HG03439 (cell line): ENCODE results near the gene PKIG.
"Not testable (repeated sequence)": the region's sequence is repeated elsewhere in the genome, so short reads cannot be mapped to it uniquely, and the experiment has no call there.

Source experiments
- ATAC-seq: cut with Tn5 transposase; IDR thresholded peaks from one replicate; pipeline ENCODE4 v1.9.1; 2021; ENCODE audit warnings: mild to moderate bottlenecking, moderate library complexity; ENCODE audit not compliant: unreplicated experiment

The PKIG gene

DNA sequence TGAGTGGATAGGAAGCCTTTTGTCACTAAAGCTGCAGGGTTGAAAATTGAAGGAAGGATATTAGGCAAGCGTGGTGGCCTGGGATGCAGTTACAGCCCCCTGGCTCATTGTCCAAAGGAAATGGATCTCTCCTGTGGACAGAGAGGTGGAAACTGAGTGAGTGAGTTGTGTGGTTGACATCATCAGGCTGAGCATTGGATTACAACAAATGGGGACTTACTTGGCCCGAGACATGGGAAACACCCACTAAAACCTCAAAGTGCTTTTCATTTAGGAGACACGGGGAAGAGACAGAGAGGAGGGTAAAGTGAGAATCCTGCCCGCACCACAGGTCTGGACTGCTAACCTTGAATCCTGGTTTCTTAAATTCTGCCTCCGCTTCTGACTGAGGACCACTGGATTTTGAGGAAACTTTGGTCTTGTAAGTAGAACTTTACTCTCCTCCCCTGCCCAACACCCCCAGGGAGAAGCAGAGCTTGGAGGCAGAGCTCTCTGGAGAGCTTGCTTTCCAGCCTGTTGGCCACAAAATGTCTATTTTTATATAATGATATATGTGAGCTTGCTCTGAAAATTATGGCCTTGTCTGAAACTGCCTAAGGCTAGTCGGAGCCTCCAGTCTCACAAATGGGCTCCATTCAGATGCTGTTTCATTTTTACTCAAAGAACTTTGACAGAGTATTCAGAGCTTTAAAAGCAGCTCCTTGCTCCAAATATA, at the start of gene PKIG:
TSS of gene PKIG (plus strand) at position 269 of the 715 bp plus-strand sequence. CDS start 31,978 bp downstream, outside the sequence.
- no peak for ATAC-seq

- ATAC-seq = no peak
Observed at GRCh38 chr20:44532981-44533331, 49.4 kb upstream of the PKIG start.

DNA sequence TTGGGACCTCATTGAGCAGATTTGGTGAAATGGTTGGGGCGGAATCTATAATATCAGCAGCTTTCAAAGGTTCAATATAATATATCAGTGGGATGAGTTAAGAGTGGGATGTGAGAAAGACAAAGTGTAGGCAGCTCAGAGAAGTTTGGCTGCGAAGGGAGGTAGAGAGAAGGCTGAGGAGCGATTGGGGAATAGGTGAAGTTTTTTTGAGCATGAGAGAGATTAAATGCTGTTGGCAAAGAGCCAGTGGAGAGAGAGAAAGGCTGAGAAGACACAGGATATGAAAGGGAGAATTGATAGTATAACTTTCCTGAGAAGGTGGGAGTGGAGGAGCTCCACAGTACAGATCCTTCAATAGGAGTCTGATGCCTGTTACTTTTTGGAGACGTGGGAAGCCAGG, 48.5 kb upstream of the PKIG start:
- ATAC-seq = no peak

DNA sequence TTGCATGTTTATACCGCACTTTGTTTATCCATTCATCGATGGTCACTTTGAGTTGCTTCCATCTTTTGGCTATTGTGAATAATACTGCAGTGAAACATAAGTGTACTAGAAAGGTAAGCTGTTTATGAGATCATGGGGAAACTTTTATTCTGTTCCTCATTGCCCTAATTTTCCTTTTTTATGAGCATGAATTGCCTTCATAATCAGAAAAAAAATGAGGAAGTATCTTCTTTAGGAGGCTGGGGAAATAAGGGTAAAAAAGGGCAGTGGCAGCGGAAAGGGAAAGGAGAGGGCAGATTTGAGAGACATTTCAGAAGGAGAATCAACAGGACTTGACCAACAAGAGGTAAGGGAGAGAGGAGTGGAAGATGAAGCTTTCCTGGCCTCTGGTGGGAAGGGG, 46.2 kb upstream of the PKIG start:
- no peak for ATAC-seq

- no peak for ATAC-seq
Observed at GRCh38 chr20:44537993-44538392, 44.4 kb upstream of the PKIG start.

GRCh38 chr20:44540834-44541233, 41.5 kb upstream of the PKIG start:
- ATAC-seq = no peak

DNA sequence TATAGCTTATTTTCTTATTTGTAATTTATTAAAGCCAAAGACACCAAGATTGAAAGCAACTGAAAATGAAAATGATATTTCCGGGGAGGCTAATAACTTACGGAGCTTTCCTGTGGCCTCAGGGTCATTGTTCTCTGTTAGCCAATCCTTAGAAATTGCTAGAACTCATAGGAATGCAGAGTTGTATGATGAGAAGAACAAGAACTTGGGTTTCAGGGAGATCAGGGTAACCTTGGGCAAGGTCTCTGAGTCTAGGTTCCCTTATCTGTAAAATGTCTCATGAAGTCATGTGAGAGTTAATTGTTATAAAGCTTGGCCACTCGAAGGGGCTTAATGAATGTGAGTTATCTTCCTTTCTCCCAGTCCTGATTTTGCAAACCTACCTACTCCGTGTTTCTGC, 40.4 kb upstream of the PKIG start:
- no peak for ATAC-seq

GRCh38 chr20:44542890-44543289, 39.5 kb upstream of the PKIG start:
- ATAC-seq = no peak

GRCh38 chr20:44543358-44543757, 39.0 kb upstream of the PKIG start:
- ATAC-seq = no peak

DNA sequence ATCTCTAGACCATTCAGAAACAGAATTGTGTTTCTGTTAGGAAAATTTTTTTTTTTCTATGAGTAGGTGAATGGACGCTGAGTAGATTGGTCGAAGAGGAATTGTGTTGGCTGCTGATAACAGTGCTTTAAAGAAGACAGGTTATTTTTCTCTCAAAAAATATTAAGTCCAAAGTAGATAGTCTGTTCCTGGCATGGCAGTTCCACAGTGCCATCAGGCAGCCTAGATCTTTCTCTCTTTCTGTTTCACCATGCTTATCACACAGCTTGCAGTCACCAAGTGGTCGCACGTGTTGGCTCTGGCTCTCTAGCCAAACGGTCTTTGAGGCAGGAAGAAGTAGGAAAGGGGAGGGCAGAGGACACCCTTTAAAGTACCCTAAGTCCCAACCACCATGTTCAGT, 38.1 kb upstream of the PKIG start:
- no peak for ATAC-seq

DNA sequence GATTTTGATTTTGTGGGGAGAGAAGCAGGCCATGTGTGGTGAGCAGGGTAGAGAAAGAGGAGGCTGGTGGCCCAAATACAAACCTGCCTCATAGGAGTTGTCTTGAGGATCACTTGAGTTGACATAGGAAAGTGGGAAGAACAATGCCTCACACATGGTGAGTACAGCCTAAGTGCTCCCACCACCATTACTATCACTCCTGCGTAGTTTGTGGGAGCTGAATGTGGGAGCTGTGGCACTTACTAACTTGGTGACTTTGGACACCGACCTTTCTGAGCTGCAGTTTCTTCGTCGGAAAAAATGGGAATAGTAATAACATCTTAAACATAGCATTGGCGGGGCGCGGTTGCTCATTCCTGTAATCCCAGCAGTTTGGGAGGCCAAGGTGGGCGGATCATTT, 35.0 kb upstream of the PKIG start:
- no peak for ATAC-seq

DNA sequence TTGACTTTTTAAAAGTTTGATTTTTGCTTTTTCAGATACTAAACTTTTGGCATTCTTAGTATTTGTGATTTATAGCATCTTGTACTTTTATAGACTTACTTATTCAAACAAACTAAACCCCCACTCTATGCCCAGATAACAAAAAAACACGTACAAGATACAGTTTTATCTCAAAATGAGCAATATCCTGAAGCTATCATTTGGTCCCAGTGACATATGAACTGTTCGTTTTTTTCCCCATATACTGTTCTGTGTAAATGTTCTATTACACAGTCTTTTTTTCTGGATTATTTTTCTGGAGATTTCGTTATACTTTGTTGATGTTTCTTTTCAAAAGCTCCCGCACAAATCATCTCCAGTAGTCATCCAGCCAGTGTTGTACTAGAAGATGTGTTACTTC, 33.3 kb upstream of the PKIG start:
- no peak for ATAC-seq

- ATAC-seq = no peak
Observed at GRCh38 chr20:44552050-44552449, 30.3 kb upstream of the PKIG start.

DNA sequence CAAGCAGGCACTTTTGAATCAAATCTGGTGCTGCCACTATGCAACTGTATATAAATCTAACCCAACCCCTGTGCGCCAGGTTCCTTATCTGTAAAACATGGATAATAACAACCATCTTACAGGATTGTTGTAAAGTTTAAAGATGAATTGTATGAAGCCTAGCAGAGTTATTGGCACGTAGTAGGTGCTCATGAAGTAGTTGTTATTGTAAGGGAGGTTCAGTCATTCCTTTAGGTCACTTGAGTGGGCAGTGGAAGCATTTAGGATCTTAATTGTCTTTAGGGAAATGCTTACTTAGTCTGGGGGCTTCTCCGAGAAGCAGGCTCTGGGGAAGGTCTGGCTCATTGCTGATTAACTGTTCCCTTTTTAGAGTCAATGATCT, 29.8 kb upstream of the PKIG start:
- no peak for ATAC-seq

- ATAC-seq = no peak
Observed at GRCh38 chr20:44552950-44553908, 29.1 kb upstream of the PKIG start.

- no peak for ATAC-seq
Observed at GRCh38 chr20:44559302-44559701, 23.1 kb upstream of the PKIG start.

- ATAC-seq = no peak
Observed at GRCh38 chr20:44560229-44560628, 22.1 kb upstream of the PKIG start.

GRCh38 chr20:44560818-44561217, 21.6 kb upstream of the PKIG start:
- ATAC-seq = not testable (repeated sequence)

- no peak for ATAC-seq
Observed at GRCh38 chr20:44561876-44562275, 20.5 kb upstream of the PKIG start.

- ATAC-seq = no peak
Observed at GRCh38 chr20:44566018-44566417, 16.4 kb upstream of the PKIG start.

DNA sequence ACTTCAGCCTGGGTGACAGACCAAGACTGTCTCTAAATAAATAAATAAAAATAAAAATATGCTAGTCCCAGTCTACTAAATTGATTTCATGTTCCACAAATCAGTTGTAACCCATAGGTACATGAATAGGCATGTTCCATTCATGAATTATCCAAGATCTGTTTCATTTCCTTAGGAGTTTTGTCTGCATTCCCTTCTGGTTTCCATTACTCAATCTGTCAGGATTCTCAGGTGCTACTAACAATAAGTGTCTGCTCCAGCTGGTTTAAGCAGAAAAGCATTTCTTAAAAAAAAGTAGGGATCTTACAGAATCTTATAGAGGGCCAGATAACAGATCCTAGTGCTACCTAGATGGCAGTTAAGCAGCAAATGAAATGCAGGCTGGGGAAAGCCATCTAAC, 15.6 kb upstream of the PKIG start:
- ATAC-seq = no peak

DNA sequence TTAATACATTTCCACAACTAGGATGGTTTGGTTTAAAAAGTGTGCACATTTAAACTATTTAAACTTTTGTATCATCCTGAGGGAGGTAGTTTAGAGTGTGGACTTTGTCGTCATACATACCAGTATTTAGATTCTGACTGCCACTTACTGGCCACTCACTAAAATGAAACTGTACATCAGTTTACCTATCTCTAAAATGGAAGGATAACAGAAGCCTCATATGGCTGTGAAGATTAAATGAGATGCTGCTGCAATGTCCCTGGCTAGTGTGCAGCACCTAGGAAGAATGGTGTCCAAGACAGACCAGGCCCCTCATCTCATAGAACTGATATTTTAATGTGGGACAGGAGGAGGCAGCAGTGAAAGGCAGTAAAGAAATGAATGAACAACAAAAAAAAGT, 12.0 kb upstream of the PKIG start:
- no peak for ATAC-seq
